ENCODE measurements around the gene SORCS2. TPM values are rescaled to one million over a fixed set of nuclear protein-coding genes. Genes with fewer than 3 reads are reported as not detected.
A peak's percentile ranks its signal among the peaks of the same experiment; 100 is the strongest.

The SORCS2 gene
- total RNA-seq, 4 donors from 2014 or later = 0.48 to 1.8 (median 0.68) TPM; not detected in 1

GRCh38 chr4:7775396-7775795 lies 583.1 kb downstream of the SORCS2 start:
- Histone ChIP-seq H3K4me1 (peaks cover 10 to 67% (median 36%) of the 10 kb centered on the region in 4 donors), H3K27ac (peak overlapping the region in 3 of 4 donors; percentile 48 to 77 (median 60)), H3K27me3 (no peaks in the 10 kb centered on the region), H3K4me3 (no peak overlapping the region), H3K36me3 (peaks cover 0 to 4% (median 0%) of the 10 kb centered on the region in 4 donors), H3K9me3 (no peaks in the 10 kb centered on the region)
- no peak for TF ChIP-seq POLR2A (IDR thresholded peaks at IDR 0.05)
- no peak for TF ChIP-seq EP300 (IDR thresholded peaks at IDR 0.05; ENCODE audit: low read depth)
- TF ChIP-seq POLR2AphosphoS5 (IDR thresholded peaks at IDR 0.05) = no peak
- TF ChIP-seq CTCF (IDR thresholded peaks at IDR 0.05) = no peak
- intact Hi-C loops (cut with DNase I; ENCODE audit: low total_unique reads) = loop anchor here (10.0 kb wide), 1 partner anchor 159 kb away; the partner anchor contains the start of gene AFAP1
- DNase-seq = peak; percentile 35
- in situ Hi-C loops (cut with MboI; ENCODE audit: low pct_ligation_motif_present in 1 of 4, low pct_unique_long_range_greater_than_20kb in 1 of 4, low sequenced_read_pairs in 3 of 4) = no loop called here
- WGBS, 2 donors (ENCODE audit: low coverage in 1 of 2) = 45 to 80% methylated on average over 9 of the region's 9 CpGs

- intact Hi-C loops (cut with DNase I; ENCODE audit: low total_unique reads) (loop anchor here (10.0 kb wide), 1 partner anchor 158 kb away; the partner anchor contains the start of gene AFAP1), in situ Hi-C loops (cut with MboI; ENCODE audit: low pct_ligation_motif_present in 1 of 4, low pct_unique_long_range_greater_than_20kb in 1 of 4, low sequenced_read_pairs in 3 of 4) (no loop called here)
- DNase-seq = no peak
- Histone ChIP-seq H3K4me1 (peaks cover 9 to 63% (median 35%) of the 10 kb centered on the region in 4 donors), H3K27ac (peak overlapping the region; percentile 33 to 77 (median 54)), H3K4me3 (no peak overlapping the region), H3K27me3 (no peaks in the 10 kb centered on the region), H3K9me3 (no peaks in the 10 kb centered on the region), H3K36me3 (peaks cover 0 to 4% (median 0%) of the 10 kb centered on the region in 4 donors)
- 41 to 83% methylated on average over 4 to 17 of the region's 17 CpGs for WGBS, 2 donors (ENCODE audit: low coverage in 1 of 2)
- TF ChIP-seq POLR2AphosphoS5 (IDR thresholded peaks at IDR 0.05) (no peak), EP300 (IDR thresholded peaks at IDR 0.05; ENCODE audit: low read depth) (no peak), CTCF (IDR thresholded peaks at IDR 0.05) (no peak), POLR2A (IDR thresholded peaks at IDR 0.05) (no peak)
These were observed 584.8 kb downstream of the SORCS2 start for GRCh38 chr4:7777017-7777710.

GRCh38 chr4:7777871-7778509 lies 585.7 kb downstream of the SORCS2 start:
- no peaks in the 10 kb centered on the region for H3K9me3 ChIP-seq
- H3K27ac ChIP-seq = peak overlapping the region; percentile 60 to 77 (median 70)
- no peak overlapping the region for H3K4me3 ChIP-seq
- TF ChIP-seq CTCF (IDR thresholded peaks at IDR 0.05) (no peak), POLR2A (IDR thresholded peaks at IDR 0.05) (no peak), EP300 (IDR thresholded peaks at IDR 0.05; ENCODE audit: low read depth) (no peak), POLR2AphosphoS5 (IDR thresholded peaks at IDR 0.05) (no peak)
- intact Hi-C loops (cut with DNase I; ENCODE audit: low total_unique reads) = loop anchor here (10.0 kb wide), 1 partner anchor 157 kb away; the partner anchor contains the start of gene AFAP1
- H3K4me1 ChIP-seq = peaks cover 4 to 63% (median 31%) of the 10 kb centered on the region in 4 donors
- WGBS, 2 donors (ENCODE audit: low coverage in 1 of 2) = 92% methylated on average over 10 of the region's 10 CpGs; no CpG with 5 or more reads in 1 of the 2 donors
- H3K36me3 ChIP-seq = peaks cover 0 to 4% (median 0%) of the 10 kb centered on the region in 4 donors
- no peak for DNase-seq
- in situ Hi-C loops (cut with MboI; ENCODE audit: low pct_ligation_motif_present in 1 of 4, low pct_unique_long_range_greater_than_20kb in 1 of 4, low sequenced_read_pairs in 3 of 4) = no loop called here
- no peaks in the 10 kb centered on the region for H3K27me3 ChIP-seq
